Measurements from ENCODE around the gene GRM5.

Gene GRM5

DNA sequence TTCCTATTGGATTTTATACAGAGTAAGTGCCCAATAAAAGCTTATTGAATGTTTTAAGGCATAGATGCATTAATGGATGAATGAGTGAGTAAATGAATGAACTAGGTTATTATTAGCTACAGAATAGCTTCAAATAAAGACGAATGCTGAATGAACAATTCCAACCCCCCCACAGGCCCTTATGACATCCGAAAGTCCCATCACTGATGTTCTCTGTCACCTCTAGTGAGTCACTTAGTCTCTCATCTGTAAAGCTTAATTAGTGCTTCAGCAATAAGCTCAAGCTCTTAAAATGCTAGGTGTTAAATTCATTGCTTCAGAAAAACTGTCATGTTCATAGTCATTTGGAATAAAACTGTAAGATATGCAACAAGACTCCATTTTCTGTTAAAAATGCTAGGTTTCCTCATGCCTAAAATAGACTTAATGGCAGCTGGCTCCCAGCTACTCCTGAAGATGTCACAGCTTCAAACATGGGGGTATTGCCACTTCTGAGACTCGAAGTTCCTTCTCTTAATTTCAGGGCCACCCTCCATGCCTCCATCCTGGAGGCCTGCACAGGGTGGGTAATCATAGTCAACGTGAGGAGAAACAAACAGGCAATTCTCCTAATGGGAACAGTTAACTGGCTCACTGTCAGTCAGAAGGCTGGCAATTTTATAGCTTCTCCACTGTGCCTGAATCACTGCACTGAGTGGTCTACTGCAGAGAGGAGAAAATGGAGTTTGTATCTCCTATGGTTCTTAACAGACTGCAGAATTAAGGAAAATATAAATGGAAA is 373.3 kb downstream of the GRM5 start:
- DNase-seq = no peak

DNA sequence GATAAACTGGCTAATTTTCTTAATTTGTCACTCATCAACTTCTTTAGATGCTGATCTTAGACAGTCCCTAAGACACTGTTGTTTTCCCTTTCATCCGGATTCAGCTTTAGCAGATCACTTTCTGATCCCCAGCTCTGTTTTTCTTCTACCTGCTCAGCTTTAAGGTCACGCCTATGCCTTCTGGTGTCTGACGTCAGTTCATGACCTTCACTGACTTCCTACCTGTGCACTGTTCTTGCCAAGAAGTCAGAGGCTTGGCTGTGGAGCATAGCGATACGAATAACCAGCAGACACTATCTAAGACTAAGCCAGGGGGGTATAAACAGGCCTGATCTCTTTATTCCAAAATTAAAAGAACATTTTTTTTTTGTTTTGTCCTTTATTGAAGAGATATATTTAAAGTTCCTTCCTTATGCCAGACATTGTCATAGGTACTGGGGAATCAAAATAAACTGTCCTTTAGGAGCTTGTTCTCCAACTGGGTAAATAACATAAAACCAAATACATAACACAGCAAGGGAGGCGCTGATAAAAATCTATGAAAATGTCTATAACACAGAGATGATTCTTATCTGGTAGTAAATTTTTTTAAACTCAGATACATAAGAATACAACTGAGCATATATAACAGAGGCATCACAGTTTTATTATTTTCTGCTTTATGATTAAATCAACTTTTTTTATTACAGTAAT is 376.1 kb downstream of the GRM5 start:
- no peak for DNase-seq

DNA sequence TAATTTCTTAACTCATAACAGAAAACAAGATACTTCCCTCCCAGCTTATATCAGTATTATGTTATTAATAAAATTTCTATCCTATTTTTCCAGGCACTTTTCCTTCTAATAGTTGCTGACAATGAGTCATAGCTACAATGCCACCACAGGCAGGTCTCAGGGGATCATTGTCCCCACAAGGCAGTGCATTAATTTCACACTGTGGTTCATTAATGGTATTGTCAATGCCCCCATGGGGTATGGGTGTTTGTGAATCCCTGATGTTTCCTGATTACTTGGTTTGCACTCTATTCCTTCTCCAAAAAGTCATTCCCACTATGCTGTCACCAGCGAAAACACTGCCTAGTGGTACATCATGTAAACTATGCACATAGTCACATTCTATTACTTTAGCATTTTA is 382.8 kb downstream of the GRM5 start:
- no peak for DNase-seq

DNA sequence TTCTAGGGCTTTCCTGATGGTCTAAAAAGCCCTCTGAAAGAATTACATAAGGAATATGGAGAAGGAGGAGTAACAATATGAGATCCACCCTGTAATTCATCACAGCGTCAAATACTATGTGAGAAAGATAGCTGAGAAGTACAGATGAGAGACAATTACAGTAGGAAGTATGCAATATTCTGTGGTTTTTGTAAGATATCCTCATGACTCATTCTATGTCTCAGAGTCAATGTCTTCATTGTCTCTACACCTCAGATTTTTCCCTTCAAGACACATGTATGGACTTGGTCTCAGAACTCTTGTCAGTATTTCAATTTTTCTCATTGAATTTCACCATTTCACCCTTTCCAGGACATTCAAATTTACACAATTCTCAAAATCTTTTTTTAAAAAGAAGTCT is 385.0 kb downstream of the GRM5 start:
- DNase-seq = no peak

DNA sequence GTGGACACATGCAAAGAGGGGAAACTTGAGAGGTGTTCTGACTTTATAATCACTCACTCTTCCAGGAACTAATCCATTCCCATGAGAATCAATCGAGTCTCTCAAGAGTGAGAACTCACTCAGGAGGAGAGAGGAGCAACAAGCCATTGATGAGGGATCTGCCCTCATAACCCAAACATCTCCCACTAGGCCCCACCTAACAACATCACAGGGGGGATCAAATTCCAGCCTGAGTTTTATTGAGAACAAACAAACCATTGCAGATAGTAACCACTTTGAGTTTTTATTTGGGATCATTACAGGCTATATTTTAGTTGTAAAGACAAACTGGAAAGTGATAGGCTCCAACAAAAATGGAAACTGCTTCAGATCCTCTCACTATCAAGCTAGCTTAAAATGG is 399.4 kb downstream of the GRM5 start:
- no peak for DNase-seq

DNA sequence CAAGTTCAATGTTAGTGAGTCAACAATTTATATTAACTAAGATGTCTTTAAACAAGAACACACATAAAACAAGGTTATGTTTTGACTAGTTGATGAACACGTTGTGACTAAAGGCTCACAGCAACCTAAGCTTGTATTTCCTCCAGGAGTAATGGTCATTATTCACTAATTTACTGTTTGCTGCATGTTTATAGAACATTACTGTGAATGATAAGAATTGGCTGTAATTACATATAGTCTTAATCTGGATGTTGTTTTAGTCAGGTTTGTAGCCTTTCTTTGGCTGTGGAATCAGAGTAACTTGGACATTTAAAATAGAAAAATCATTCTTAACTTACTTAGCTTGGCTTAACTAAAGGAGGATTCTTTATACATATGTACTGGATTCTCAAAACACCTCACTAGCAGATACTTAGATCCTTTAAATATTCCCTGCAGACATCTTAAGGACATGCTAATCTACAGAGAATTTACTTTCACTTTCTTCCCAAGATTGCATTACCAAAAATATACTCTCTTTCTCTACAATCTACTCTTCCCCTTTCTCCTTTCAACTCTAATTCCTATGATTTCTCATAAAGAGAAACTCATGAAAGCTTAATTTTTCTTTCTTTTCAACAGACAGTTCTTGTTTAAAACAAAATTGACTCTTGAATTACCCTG is 408.6 kb downstream of the GRM5 start:
- DNase-seq = no peak

DNA sequence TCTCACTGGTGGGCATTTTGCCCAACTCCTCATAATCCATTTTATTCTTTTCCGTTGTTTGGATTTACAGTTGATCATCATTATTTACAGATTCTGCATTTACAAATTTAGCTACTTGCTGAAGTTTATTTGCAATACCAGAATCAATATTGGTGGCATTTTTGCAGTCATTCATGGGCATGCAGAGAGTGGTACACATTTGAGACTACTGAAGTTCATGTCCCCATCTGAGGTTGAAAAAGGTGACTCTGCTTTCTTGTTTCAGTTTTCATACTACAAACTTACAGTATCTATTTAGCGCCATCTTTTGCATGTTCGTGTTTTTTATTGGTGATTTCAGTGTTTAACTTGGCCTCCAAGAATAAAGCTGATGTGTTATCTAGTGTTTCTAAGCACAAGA is 409.5 kb downstream of the GRM5 start:
- DNase-seq = no peak

DNA sequence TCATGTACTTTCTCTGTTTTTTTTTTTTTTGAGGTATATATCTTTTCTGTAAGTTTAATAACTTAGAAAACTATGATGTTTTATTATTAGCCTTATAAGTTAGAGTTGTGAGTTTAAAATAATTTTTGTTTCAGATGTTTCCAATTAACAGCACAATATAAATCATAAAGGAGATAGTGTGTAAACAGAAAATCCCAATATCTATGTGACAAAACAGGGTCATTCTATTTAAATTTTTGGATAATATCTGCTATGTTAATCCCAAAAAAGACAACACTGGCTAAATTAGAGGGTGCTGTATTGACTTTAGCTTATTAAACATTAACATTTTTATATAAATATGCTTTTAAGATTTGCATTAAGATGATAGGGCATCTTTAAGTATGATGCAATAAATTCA is 410.1 kb downstream of the GRM5 start:
- DNase-seq = no peak

DNA sequence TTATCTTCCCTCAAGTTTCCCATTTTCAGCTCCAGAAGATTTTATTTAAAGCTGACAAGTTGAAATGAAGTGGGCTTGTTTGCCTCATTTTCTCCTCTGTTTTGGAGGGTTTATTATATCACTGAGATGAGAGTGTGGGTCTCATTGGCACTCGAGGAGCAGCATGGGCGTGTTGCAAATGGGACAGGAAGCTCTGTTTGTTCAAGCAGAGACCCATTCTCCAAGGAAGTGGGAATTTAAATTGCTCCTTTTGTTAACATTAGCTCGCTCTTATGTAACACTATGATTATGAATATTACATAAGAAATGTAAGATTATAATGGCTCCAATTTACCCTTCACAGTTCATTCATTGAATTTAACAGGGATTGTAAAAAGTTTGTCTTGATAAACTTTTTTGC is 410.6 kb downstream of the GRM5 start:
- no peak for DNase-seq

DNA sequence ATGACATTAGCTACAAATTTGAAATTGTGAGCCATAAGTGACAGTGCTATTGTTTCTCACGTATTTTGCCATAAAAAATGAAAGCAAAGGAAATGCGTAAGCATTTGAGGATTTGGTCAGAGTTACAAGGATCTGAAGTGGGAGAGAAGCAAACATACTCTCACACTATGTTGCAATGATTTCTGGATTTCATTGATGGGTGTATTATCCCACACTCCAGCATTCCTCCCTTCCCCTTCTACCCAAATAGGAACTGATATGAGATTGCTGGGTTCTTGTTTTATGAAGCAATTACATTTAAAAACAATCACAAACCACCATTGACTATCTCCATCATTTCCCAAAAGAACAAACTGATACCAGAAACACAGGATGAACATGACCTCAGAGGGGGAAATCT is 414.2 kb downstream of the GRM5 start:
- DNase-seq = no peak

DNA sequence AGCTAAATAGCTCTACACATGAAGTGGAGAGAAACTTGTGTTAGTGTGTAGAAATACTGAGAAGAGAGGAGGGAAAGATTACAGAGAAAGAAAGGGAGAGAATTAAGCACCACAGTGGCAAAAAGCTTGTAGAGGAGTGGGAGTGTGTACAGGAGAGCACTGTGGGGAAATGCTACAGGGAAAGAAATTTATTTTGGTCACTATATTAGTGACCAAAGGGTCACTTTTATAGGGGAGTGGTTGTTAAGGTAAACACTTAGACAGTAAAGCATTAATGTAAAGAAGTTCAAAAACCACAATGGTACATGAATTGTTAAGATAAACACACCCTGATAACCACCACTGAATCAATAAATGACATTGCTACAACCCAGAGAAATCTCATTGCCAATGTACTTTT is 421.1 kb downstream of the GRM5 start:
- no peak for DNase-seq

DNA sequence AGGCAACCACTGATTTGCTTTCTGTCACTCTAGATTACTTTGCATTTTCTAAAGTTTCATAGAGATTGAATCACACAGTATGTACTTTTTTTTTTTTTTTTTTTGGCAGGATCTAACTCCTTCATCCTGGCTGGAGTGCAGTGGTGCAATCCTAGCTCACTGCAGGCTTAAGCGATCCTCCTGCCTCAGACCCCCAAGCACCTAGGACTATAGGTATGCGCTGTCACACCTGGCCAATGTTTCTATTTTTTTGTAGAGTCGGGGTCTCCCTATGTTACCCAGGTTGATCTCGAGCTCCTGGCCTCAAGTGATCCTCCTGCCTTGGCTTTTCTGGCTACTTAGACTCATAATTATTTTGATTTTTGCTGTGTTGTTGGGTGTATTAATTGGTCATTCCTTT is 433.6 kb downstream of the GRM5 start:
- DNase-seq = no peak

DNA sequence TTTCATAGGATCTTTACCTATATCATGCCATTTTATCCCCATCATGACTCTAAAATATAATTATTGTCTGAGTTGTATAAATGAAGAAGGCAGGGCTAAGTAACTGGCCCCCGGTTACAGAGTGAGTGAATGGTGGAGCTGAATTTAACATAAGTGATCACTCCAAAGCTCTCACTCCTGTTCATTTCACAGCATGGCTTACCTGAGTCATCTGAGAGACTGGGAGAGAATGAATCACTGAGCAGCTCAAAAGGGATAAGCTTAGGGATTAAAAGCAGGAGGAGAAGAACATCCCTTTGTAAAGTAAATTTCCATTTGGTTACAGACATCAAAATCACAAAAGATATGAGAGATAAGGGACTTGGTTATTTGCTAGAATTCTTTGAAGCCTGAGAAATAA is 434.3 kb downstream of the GRM5 start:
- DNase-seq = no peak

DNA sequence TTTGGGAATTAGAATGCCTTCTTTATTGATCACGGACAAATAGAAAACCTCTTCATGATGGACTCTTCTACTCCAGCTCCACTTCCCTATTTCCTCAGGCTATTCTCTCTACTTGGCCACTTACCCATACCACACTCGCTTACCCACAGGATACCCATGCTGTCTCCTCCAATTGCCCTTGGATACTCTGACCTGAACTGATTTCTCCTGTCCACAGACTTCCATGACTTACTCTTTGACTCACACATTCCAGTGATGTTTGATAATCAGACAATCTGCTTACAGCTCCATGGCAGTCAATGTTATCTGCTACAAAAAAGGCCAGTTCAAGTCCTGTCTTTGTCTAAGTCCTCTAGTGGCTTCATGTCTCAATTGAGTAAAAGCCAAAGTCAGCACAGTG is 436.3 kb downstream of the GRM5 start:
- no peak for DNase-seq

DNA sequence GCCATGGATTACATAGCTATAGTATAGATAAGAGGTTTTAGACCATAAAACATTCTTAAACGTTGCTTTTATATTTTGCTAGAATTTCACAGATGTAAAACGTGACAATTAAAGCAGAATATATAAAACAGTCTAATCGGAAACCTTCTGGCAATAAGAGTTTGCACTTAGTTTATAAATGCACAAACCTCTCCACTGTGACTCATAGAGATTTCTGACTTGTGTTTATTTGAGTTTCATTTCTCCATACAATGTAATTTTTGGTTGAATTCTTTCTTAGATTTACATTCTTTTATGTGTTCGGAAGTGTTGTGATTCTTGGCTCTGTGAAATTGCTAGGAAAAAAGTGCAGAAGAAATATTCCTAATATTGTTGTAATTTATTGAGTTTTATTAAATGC is 439.6 kb downstream of the GRM5 start:
- DNase-seq = no peak

DNA sequence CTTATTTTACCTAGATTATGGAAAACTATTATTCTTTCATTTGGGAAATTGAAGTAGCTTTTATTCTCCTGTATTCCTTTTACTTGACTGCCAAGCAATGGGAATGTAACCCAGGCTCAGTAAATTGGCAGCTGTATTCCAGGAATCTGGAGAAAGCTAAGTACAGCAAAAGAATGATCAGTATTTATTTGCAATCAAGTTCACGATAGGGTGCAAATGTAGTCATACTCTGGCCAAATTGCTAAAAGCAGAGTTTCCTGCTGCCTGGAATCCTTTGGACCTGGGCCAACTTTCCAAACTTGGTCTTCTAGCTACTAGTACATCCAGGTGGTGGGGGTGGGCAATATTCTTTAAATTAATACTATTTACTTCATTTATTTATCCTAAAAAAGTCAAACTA is 442.3 kb downstream of the GRM5 start:
- no peak for DNase-seq

DNA sequence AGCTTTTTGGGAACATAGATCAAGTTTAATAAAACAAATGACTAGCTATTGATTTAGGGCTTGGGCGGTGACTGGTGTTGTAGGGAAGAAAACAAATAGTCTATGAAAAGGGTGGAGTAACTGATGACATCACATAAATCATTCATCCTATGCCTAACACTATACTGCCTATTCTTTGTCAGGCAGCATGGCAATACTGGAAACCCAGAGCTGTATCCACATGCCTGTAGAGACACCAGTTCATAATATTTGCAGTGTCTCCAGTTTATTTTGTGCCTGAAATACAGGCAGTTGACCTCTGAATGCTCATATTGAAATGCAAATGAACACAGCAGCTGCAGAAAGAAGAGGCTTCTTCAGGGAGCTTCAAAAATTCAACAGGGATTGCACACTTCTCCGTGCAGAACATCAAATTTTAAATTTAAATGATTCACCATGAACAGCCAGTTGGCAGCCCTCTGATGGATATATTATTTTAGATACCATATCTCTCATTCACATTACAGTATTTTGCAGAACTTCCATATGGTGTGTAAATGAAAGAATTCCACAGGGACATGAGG is 445.1 kb downstream of the GRM5 start:
- DNase-seq = no peak

DNA sequence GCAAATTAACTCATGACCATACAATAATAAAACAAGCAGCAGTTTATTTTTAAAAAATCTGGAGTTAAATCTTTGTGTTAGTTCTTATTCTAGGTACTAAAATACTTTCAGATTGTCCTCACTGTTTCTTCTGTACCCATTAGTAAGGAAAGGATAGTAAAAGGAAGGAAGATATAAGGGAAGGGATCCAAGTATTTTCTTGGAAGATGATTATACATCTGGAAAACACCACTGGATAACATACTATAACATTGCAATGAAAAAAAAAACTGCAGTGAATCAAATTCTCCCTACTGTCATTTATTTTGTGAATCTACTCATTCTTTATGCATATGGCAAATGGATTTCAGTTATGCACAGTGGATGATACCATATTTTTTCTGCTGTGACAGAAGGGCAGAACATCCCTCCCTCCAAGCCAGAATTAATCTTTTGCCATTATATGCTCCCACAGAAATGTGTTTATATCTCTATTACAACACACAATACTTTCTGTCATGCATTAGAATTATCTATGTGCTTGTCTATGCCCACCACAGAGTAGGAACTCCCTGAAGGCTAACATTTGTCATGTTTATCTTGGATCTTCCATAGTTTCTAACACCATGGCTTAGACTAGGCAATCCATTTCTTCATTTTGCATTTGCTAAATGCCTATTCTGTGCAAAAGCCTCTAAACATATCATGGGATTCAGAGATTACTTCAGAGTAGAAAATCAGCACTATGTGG is 446.0 kb downstream of the GRM5 start:
- DNase-seq = no peak

DNA sequence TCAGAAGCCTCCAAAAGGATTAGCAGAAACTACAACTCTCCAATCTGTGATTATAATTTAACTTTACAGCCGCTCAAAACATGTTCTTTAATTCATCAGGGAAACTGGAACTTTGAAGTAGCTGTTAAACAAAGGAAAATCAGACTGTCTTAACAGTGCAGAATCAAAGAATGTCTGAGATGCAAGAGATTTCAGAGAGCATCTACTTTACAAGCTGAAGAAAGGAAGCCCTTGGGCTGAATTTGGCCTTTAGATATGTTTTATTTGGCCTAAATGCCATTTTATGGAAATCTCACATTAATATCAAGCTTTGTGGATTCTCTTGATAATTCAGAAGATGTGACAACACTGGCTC is 446.7 kb downstream of the GRM5 start:
- no peak for DNase-seq

DNA sequence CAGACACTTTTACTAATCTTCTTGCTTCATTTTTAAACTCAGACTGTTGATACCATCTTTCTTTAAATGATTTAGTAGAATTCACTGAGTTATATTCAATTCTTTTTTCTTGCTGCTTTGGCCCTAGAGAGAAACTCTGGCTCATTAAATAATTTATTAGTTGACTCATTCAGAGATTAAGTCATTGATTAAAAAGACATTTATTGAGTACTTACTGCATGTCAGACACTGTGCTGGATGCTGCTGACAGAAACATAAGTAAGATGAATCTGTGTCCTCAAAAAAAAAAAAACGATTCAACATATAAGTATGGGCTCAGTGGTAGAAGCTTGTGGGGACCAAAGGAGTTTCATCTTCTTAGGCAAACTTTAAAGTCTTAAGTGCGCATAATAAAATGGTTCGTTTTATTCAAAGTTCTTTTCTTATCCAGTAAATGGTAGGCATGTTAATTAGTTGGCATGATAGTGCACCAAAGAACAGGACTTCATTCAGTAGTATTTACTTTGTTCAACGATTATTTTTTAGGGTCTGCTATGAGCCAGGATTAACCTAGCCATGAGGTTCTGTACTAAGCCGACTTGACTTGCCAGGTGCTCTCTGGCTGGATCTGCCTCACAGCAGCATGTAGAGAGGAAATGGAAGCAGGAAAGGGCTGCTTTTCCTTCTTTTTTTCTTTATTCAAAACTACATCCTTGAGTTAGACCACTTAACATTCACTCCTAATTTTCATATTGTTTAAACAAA is 447.3 kb downstream of the GRM5 start:
- no peak for DNase-seq

DNA sequence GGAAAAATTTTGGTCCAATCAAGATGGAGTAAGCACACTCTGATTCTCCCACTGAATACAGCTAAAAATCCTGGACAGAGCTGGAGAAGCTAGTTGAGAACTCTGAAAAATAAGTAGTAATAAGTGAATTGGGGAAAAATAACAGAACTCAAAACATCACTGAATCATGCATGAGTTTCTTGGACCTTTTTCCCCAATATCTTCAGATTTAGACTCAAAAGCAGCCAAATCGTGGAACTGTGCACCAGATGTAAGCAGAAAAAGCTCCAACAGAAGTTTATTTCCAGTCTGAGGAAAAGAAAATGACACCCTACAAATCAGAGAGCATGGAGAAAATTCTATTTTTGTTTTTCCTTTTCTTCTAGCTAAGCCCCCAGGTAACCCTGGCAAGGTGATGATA is 448.6 kb downstream of the GRM5 start:
- no peak for DNase-seq

DNA sequence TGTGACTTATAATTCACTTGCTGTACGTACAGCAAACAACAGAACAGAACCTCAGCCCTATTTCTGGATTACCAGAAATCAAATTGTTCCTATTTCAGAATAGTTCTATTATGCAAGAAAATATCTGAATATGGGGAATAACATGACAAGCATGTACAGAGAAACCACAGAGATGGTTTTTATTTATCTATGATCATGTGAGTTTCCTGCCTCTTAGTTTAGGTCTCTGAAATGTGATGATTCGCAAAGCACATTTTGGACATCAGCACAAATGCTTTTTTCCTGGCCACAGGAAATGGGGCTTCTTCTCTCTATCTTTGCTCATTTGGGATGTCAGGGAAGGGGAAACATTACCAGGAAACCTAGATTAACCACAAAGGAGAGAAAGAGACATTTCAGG is 461.5 kb downstream of the GRM5 start:
- no peak for DNase-seq
